ENCODE measurements around the gene FCHO1.

DNA sequence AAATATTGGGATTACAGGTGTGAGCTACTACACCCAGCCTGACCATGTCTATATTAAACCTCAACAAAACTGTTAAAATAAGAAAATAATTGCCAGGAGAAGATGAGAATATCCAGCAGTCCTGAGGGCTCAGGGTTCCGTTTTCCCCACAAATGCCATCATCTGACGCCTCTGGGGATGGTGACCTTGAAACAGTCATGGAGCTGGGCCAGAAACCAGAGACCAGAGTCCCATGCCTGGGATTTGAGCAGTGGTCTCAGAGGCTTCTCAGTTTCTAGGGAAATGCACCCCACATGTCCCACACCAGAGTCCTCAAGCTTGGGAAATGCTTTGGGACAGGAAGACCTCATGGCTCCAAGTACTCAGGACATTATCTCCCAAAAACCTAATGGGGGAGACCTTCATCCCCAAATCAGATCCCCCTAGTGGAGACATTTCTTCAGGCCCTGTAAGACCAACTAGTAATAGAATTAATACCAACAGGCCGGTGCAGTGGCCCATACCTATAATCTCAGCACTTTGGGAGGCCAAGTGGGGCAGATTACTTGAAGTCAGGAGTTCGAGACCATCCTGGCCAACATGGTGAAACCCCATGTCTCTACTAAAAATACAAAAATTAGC lies 34.9 kb upstream of the FCHO1 start:
- TF ChIP-seq, protein P1, sequence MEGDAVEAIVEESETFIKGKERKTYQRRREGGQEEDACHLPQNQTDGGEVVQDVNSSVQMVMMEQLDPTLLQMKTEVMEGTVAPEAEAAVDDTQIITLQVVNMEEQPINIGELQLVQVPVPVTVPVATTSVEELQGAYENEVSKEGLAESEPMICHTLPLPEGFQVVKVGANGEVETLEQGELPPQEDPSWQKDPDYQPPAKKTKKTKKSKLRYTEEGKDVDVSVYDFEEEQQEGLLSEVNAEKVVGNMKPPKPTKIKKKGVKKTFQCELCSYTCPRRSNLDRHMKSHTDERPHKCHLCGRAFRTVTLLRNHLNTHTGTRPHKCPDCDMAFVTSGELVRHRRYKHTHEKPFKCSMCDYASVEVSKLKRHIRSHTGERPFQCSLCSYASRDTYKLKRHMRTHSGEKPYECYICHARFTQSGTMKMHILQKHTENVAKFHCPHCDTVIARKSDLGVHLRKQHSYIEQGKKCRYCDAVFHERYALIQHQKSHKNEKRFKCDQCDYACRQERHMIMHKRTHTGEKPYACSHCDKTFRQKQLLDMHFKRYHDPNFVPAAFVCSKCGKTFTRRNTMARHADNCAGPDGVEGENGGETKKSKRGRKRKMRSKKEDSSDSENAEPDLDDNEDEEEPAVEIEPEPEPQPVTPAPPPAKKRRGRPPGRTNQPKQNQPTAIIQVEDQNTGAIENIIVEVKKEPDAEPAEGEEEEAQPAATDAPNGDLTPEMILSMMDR (IDR thresholded peaks at IDR 0.05) = no peak
- no peak for TF ChIP-seq ZFX (IDR thresholded peaks at IDR 0.05; ENCODE audit: borderline replicate concordance)
